ENCODE data around the gene ERICH2. TPM values are rescaled to one million over a fixed set of nuclear protein-coding genes. Genes with fewer than 3 reads are reported as not detected.

The ERICH2 gene
- total RNA-seq, 4 donors from 2014 or later, result 1.7 TPM; not detected in 3

GRCh38 chr2:170817093-170818035 lies 47.2 kb downstream of the ERICH2 start:
- intact Hi-C loops (cut with DNase I), result loop anchor here (2.0 kb wide), 1 partner anchor 409 kb away; no protein-coding TSS in a partner anchor
- no peaks in the 10 kb centered on the region for H3K36me3 ChIP-seq
- 2% methylated on average over 63 of the region's 69 CpGs for WGBS
- H3K4me3 ChIP-seq, result peak overlapping the region; percentile 43 to 58 (median 50)
- no peaks in the 10 kb centered on the region for H3K9me3 ChIP-seq
- H3K27ac ChIP-seq (replicated peaks in 1 of 4), result no peak overlapping the region
- H3K27me3 ChIP-seq, result peaks cover 10 to 100% (median 91%) of the 10 kb centered on the region in 4 donors
- no peak for DNase-seq (ENCODE audit: extremely low spot score)
- H3K4me1 ChIP-seq, result peaks cover 72 to 85% (median 83%) of the 10 kb centered on the region in 4 donors
- no peak for TF ChIP-seq EP300 (IDR thresholded peaks at IDR 0.05)
- TF ChIP-seq CTCF (IDR thresholded peaks at IDR 0.05), result no peak
- no peak for TF ChIP-seq POLR2A (IDR thresholded peaks at IDR 0.05; ENCODE audit: low read depth)
- TF ChIP-seq POLR2AphosphoS5 (IDR thresholded peaks at IDR 0.05), result no peak

GRCh38 chr2:170818036-170818751 lies 48.0 kb downstream of the ERICH2 start:
- Histone ChIP-seq H3K4me1 (peaks cover 80 to 91% (median 88%) of the 10 kb centered on the region in 4 donors), H3K27ac (replicated peaks in 1 of 4) (no peak overlapping the region), H3K4me3 (peak overlapping the region; percentile 43 to 58 (median 50)), H3K9me3 (no peaks in the 10 kb centered on the region), H3K36me3 (no peaks in the 10 kb centered on the region), H3K27me3 (peaks cover 10 to 100% (median 94%) of the 10 kb centered on the region in 4 donors)
- no peak for DNase-seq (ENCODE audit: extremely low spot score)
- TF ChIP-seq POLR2AphosphoS5 (IDR thresholded peaks at IDR 0.05) (no peak), POLR2A (IDR thresholded peaks at IDR 0.05; ENCODE audit: low read depth) (no peak), CTCF (IDR thresholded peaks at IDR 0.05) (no peak), EP300 (IDR thresholded peaks at IDR 0.05) (no peak)
- intact Hi-C loops (cut with DNase I), result no loop called here
- 6% methylated on average over 22 of the region's 60 CpGs for WGBS

GRCh38 chr2:170818752-170819470 lies 48.7 kb downstream of the ERICH2 start:
- no peak overlapping the region for H3K27ac ChIP-seq (replicated peaks in 1 of 4)
- TF ChIP-seq POLR2A (IDR thresholded peaks at IDR 0.05; ENCODE audit: low read depth), result no peak
- no peak for TF ChIP-seq POLR2AphosphoS5 (IDR thresholded peaks at IDR 0.05)
- TF ChIP-seq CTCF (IDR thresholded peaks at IDR 0.05), result no peak
- TF ChIP-seq EP300 (IDR thresholded peaks at IDR 0.05), result no peak
- 9% methylated on average over 29 of the region's 30 CpGs for WGBS
- peaks cover 5 to 100% (median 90%) of the 10 kb centered on the region in 4 donors for H3K27me3 ChIP-seq
- DNase-seq (ENCODE audit: extremely low spot score), result no peak
- no peaks in the 10 kb centered on the region for H3K9me3 ChIP-seq
- peaks cover 81 to 92% (median 90%) of the 10 kb centered on the region in 4 donors for H3K4me1 ChIP-seq
- H3K4me3 ChIP-seq, result peak overlapping the region in 2 of 4 donors; percentile 50 to 51
- intact Hi-C loops (cut with DNase I), result no loop called here
- H3K36me3 ChIP-seq, result no peaks in the 10 kb centered on the region

Data from esophagus muscularis mucosa (tissue), 4 donors.